ENCODE results near the gene OSBPL3. TPM values are rescaled to one million over a fixed set of nuclear protein-coding genes. Genes with fewer than 3 reads are reported as not detected.

The OSBPL3 gene
- polyA plus RNA-seq, 1 donor from 2014 or later = 0.26 TPM

DNA sequence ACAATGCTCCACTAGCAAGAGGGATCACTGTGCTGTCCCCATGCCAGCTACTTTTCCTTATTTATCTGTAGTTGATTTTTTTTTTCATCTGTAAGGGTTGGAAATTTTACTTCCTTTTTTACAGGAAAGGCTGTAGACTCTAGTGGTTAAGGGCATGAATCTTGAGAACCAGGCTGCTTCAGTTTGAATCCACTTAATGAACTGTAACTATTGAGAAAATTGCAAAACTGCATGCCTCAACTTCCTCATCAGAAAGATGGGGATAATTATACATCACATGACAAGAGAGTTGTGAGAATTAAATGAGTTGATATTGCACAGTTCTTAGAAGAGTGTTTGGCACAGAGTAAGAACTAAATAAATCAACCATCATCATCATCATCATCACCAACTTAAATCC, 116.4 kb downstream of the OSBPL3 start:
- H3K9me2 ChIP-seq (ENCODE audit: insufficient read depth, low read length) = no peaks in the 10 kb centered on the region
- H3K27me3 ChIP-seq (ENCODE audit: insufficient read depth, low read depth, low read length) = no peaks in the 10 kb centered on the region
- no peaks in the 10 kb centered on the region for H3K79me2 ChIP-seq (replicated peaks; ENCODE audit: insufficient read depth, low read length)
- H3K36me3 ChIP-seq (ENCODE audit: insufficient read depth, low read length) = no peaks in the 10 kb centered on the region
- no peak overlapping the region for H3K4me2 ChIP-seq (ENCODE audit: low read length)
- TF ChIP-seq TAF1 (IDR thresholded peaks at IDR 0.05; ENCODE audit: low read depth) = no peak
- TF ChIP-seq MXI1 (conservative IDR thresholded peaks at IDR 0.05; ENCODE audit: poor library complexity, severe bottlenecking) = no peak
- TF ChIP-seq EZH2 (IDR thresholded peaks at IDR 0.05; ENCODE audit: borderline replicate concordance, insufficient read depth, low read length, poor library complexity, severe bottlenecking) = no peak
- TF ChIP-seq POLR2AphosphoS5 (IDR thresholded peaks at IDR 0.05) = no peak
- TF ChIP-seq, protein P1, sequence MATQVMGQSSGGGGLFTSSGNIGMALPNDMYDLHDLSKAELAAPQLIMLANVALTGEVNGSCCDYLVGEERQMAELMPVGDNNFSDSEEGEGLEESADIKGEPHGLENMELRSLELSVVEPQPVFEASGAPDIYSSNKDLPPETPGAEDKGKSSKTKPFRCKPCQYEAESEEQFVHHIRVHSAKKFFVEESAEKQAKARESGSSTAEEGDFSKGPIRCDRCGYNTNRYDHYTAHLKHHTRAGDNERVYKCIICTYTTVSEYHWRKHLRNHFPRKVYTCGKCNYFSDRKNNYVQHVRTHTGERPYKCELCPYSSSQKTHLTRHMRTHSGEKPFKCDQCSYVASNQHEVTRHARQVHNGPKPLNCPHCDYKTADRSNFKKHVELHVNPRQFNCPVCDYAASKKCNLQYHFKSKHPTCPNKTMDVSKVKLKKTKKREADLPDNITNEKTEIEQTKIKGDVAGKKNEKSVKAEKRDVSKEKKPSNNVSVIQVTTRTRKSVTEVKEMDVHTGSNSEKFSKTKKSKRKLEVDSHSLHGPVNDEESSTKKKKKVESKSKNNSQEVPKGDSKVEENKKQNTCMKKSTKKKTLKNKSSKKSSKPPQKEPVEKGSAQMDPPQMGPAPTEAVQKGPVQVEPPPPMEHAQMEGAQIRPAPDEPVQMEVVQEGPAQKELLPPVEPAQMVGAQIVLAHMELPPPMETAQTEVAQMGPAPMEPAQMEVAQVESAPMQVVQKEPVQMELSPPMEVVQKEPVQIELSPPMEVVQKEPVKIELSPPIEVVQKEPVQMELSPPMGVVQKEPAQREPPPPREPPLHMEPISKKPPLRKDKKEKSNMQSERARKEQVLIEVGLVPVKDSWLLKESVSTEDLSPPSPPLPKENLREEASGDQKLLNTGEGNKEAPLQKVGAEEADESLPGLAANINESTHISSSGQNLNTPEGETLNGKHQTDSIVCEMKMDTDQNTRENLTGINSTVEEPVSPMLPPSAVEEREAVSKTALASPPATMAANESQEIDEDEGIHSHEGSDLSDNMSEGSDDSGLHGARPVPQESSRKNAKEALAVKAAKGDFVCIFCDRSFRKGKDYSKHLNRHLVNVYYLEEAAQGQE (IDR thresholded peaks at IDR 0.05; ENCODE audit: borderline replicate concordance) = no peak
- TF ChIP-seq EP300 (conservative IDR thresholded peaks at IDR 0.05; ENCODE audit: poor library complexity, severe bottlenecking) = no peak
- TF ChIP-seq RAD21 (conservative IDR thresholded peaks at IDR 0.05) = no peak
- no peak for TF ChIP-seq SMC3 (conservative IDR thresholded peaks at IDR 0.05; ENCODE audit: poor library complexity)
- TF ChIP-seq, protein P2, sequence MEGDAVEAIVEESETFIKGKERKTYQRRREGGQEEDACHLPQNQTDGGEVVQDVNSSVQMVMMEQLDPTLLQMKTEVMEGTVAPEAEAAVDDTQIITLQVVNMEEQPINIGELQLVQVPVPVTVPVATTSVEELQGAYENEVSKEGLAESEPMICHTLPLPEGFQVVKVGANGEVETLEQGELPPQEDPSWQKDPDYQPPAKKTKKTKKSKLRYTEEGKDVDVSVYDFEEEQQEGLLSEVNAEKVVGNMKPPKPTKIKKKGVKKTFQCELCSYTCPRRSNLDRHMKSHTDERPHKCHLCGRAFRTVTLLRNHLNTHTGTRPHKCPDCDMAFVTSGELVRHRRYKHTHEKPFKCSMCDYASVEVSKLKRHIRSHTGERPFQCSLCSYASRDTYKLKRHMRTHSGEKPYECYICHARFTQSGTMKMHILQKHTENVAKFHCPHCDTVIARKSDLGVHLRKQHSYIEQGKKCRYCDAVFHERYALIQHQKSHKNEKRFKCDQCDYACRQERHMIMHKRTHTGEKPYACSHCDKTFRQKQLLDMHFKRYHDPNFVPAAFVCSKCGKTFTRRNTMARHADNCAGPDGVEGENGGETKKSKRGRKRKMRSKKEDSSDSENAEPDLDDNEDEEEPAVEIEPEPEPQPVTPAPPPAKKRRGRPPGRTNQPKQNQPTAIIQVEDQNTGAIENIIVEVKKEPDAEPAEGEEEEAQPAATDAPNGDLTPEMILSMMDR (IDR thresholded peaks at IDR 0.05; ENCODE audit: poor library complexity, severe bottlenecking) = no peak
- no peaks in the 10 kb centered on the region for H3F3A ChIP-seq (ENCODE audit: insufficient read depth, low read length, poor library complexity, severe bottlenecking)
- H3K27ac ChIP-seq (ENCODE audit: low read length) = no peak overlapping the region
- no peaks in the 10 kb centered on the region for H4K20me1 ChIP-seq (ENCODE audit: insufficient read depth)
- no peaks in the 10 kb centered on the region for H3K9me3 ChIP-seq (ENCODE audit: low read length)
- no peak overlapping the region for H3K9ac ChIP-seq (ENCODE audit: low read length)
- no peak overlapping the region for H2AFZ ChIP-seq (ENCODE audit: low read depth, low read length)
- H3K4me3 ChIP-seq (ENCODE audit: low read length) = no peak overlapping the region

GRCh38 chr7:24862461-24862860, 117.5 kb downstream of the OSBPL3 start:
- Histone ChIP-seq H3K4me3 (ENCODE audit: low read length) (no peak overlapping the region), H3K79me2 (replicated peaks; ENCODE audit: insufficient read depth, low read length) (no peaks in the 10 kb centered on the region), H3K27ac (ENCODE audit: low read length) (no peak overlapping the region), H3K36me3 (ENCODE audit: insufficient read depth, low read length) (no peaks in the 10 kb centered on the region), H3K9me2 (ENCODE audit: insufficient read depth, low read length) (no peaks in the 10 kb centered on the region), H2AFZ (ENCODE audit: low read depth, low read length) (no peak overlapping the region), H3K9me3 (ENCODE audit: low read length) (no peaks in the 10 kb centered on the region), H3K9ac (ENCODE audit: low read length) (no peak overlapping the region), H3K27me3 (ENCODE audit: insufficient read depth, low read depth, low read length) (no peaks in the 10 kb centered on the region), H3F3A (ENCODE audit: insufficient read depth, low read length, poor library complexity, severe bottlenecking) (no peaks in the 10 kb centered on the region), H4K20me1 (ENCODE audit: insufficient read depth) (no peaks in the 10 kb centered on the region), H3K4me2 (ENCODE audit: low read length) (no peak overlapping the region)
- TF ChIP-seq RAD21 (conservative IDR thresholded peaks at IDR 0.05) (no peak), EZH2 (IDR thresholded peaks at IDR 0.05; ENCODE audit: borderline replicate concordance, insufficient read depth, low read length, poor library complexity, severe bottlenecking) (no peak), EP300 (conservative IDR thresholded peaks at IDR 0.05; ENCODE audit: poor library complexity, severe bottlenecking) (no peak), MXI1 (conservative IDR thresholded peaks at IDR 0.05; ENCODE audit: poor library complexity, severe bottlenecking) (no peak)
- TF ChIP-seq, protein P1 (IDR thresholded peaks at IDR 0.05; ENCODE audit: borderline replicate concordance) = no peak
- TF ChIP-seq, protein P2 (IDR thresholded peaks at IDR 0.05; ENCODE audit: poor library complexity, severe bottlenecking) = no peak

All from neural cell (in vitro differentiated cells).